HepG2 (cell line): ENCODE results near the gene BRINP1.

Experiments used
- FOXJ3 ChIP-seq: sonication (generic); formaldehyde crosslinking; IDR thresholded peaks from 2 replicates; pipeline ENCODE4 v1.4.0; 2020; ENCODE audit warnings: missing genetic modification reagents, mild to moderate bottlenecking, borderline replicate concordance
- ZNF451 ChIP-seq: sonication (generic); formaldehyde crosslinking; IDR thresholded peaks from 2 replicates; pipeline ENCODE4 v1.5.0; 2020; ENCODE audit warnings: mild to moderate bottlenecking, missing genetic modification reagents
- ZSCAN12 ChIP-seq: sonication (generic); formaldehyde crosslinking; IDR thresholded peaks from 2 replicates; pipeline ENCODE4 v1.9.0; 2021; ENCODE audit warnings: mild to moderate bottlenecking, missing genetic modification reagents
- TF ChIP-seq, protein P1 (sequence below): IDR thresholded peaks from 2 replicates; pipeline ENCODE4 v1.6.1; 2016; ENCODE audit warnings: mild to moderate bottlenecking
- TF ChIP-seq, protein P2 (sequence below): sonication (generic); formaldehyde crosslinking; IDR thresholded peaks from 2 replicates; pipeline ENCODE4 v1.5.0; 2020; ENCODE audit warnings: missing genetic modification reagents

DNA sequence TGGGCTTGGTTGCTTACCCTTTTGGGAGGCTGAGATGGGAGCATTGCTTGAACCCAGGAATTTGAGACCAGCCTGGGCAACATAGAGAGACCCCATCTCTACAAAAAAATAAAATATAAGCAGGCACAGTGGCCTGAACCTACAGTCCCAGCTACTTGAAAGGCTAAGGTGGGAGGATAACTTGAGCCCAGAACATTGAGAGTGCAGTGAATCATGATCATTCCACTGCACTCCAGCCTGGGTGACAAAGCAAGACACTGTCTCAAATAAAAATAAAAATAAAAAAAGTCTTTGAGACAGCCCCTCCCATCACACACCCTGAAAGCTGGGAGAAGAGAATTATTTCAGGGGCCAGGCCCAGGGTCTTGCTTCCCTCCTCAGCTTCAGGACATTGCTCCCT lies 251.8 kb downstream of the BRINP1 start:
- TF ChIP-seq ZNF451 (CRISPR knock-in tag) (no peak), FOXJ3 (CRISPR knock-in tag) (no peak), ZSCAN12 (CRISPR knock-in tag) (no peak)
- TF ChIP-seq, protein P1, sequence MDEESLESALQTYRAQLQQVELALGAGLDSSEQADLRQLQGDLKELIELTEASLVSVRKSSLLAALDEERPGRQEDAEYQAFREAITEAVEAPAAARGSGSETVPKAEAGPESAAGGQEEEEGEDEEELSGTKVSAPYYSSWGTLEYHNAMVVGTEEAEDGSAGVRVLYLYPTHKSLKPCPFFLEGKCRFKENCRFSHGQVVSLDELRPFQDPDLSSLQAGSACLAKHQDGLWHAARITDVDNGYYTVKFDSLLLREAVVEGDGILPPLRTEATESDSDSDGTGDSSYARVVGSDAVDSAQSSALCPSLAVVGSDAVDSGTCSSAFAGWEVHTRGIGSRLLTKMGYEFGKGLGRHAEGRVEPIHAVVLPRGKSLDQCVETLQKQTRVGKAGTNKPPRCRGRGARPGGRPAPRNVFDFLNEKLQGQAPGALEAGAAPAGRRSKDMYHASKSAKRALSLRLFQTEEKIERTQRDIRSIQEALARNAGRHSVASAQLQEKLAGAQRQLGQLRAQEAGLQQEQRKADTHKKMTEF (CRISPR knock-in tag): no peak
- TF ChIP-seq, protein P2, sequence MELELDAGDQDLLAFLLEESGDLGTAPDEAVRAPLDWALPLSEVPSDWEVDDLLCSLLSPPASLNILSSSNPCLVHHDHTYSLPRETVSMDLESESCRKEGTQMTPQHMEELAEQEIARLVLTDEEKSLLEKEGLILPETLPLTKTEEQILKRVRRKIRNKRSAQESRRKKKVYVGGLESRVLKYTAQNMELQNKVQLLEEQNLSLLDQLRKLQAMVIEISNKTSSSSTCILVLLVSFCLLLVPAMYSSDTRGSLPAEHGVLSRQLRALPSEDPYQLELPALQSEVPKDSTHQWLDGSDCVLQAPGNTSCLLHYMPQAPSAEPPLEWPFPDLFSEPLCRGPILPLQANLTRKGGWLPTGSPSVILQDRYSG (CRISPR knock-in tag): no peak
